ENCODE measurements around the gene UBR3.
"Not testable (repeated sequence)": the region's sequence is repeated elsewhere in the genome, so short reads cannot be mapped to it uniquely, and the experiment has no call there.

The UBR3 gene

DNA sequence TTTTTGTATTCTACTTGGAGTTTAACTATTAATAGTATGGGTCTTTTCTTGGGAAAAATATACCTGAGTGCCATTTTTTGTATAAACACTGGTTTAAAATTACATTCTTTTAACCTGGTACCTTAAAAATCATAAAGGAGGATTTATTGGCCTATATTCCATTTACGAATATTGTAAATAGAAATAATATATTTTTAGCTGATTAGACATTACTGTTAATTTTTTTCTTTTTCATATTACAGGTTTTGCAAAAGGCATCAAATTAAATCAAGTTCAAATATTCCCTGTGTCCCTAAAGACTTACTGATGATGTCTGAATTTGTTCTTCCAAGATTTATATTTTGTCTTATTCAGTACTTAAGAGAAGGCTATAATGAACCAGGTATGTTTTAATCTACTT lies 44.7 kb downstream of the UBR3 start:
- no peak for DNase-seq

DNA sequence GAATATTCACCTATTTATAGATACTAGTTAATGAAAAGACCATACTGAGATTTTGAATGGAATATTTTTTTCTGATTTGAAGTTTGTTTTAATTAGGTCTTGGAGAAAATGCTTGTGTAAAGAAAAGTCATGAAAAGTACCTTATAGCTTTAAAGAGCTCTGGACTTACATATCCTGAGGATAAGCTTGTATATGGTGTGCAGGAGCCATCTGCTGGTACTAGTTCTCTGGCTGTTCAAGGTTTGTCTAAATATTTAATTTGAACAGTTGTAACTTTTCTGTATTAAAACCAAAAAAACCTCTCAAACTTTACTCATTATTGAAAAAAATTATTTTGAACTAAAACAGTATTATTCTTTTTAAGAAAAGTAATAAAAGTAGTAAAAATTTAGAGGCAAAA lies 50.1 kb downstream of the UBR3 start:
- DNase-seq = no peak

DNA sequence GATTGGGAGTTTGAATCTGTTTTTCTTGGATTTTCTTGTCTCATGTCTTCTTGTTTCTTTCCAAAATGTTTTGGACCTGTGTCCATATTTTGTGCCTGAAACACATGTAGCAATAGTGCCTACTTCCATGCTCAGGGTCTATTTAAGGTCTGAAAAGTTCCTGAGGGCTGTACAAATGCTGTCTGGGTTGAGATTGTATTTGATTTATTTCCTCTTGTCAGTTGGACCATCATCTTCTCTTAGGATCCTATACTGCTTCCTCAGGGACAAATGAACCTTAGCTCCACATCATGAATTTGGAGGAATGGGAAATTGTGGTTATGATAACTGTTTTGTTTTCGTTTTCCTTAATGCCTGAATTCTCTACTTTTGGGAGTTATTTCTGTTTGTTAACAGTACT lies 59.9 kb downstream of the UBR3 start:
- no peak for DNase-seq

DNA sequence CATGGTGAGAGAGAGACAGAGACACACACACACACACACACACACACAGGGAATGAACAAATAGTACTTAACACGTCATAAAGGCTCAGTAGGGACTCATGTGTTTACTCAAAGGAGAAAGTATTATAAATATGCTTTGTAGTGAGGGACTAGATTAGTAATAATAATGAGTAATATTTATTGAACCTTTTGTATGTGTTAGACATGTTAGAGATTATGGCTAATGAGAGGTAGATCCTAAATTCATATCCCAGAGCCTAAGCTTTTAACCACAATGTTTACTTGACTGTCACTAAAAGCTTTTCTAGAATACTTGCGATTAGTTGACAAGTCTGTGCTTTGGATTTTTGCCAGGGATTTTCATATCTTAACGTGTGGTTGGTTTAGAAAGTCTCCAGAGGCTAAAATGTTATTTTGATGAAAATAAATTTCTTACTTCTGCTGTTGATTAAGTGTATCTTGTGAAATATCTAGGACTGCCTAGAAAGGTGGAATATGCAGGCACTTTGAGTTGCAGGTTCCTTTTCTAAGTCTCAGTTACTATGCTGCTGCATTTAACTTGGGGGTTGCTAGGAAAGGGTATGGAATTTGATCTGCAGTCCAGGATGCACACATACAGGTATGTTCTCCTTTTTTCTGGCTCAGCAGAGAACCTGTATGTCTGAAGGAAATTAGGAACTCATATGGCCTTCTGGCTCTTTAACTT lies 64.5 kb downstream of the UBR3 start:
- no peak for DNase-seq

DNA sequence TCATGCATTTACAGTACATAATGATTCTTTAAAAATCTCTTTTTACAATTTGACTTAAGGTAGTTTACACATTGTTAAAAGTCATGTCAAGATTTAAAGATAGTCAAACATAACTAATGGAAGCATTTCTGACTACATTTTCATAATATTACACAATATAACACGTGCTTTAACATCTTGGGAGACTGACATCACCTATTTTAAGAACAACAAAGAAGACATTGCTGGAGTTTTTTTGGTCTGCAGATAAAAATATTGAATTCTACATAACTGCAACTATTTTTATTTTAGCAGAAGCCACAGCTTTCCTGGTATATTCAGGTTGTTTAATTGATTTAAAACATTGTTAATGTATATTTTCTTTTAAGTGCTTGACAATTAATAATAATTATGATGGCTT lies 65.7 kb downstream of the UBR3 start:
- DNase-seq = no peak

DNA sequence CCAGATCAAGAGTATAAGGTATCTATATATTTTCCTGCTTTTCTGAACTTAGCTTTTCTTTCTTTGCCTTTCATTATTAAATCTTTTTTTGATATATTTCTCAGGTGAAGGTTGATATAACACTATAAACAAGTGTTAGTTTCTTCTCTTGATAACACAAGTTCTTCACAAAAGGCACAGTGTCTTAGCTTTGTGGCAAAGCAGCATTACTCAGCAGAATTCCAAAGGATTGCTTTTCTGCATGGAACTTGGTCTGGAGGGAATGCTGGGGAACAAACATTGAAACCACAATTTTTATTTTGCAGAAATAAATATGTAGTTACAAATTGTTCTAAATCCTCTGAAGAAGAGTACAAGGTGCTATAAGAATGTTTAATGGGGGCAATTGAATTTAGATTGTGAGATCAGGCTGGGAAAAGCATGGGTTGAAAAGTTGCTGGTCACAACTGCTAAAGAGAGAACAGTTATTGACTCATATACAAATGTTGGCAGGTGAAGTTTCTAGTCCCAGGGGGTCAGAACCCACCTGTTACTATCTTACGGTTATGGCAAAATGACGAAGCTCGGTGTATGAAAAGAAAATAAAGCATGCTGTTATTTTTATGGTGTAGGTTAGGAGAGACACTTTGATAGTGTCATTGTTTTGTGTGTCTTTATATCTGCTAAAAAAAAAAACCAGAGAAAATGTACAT lies 68.2 kb downstream of the UBR3 start:
- no peak for DNase-seq

DNA sequence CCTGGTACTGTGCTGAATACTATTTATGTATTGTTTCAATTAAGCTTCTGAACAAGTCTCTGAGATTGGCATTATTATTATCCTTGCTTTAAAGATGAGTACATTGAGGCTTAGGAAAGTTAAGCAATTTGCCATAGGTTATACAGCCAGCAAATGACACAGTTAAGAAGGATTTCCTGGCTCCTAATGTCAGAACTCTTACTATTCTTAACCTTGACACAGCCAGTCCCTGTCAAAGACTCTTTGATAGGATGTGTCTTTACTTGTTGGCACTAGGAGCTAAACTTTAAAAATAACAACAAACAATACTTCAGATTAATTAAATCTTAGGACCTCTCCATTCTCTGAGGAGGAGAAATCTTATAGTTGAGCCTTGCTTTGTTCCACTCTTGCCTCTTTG lies 70.6 kb downstream of the UBR3 start:
- no peak for DNase-seq

DNA sequence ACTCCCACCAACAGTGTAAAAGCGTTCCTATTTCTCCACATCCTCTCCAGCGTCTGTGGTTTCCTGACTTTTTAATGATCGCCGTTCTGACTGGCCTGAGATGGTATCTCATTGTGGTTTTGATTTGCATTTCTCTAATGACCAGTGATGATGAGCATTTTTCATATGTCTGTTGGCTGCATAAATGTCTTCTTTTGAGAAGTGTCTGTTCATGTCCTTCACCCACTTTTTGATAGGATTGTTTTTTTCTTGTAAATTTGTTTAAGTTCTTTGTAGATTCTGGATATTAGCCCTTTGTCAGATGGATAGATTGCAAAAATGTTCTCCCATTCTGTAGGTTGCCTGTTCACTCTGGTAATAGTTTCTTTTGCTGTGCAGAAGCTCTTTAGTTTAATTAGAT lies 72.8 kb downstream of the UBR3 start:
- not testable (repeated sequence) for DNase-seq

DNA sequence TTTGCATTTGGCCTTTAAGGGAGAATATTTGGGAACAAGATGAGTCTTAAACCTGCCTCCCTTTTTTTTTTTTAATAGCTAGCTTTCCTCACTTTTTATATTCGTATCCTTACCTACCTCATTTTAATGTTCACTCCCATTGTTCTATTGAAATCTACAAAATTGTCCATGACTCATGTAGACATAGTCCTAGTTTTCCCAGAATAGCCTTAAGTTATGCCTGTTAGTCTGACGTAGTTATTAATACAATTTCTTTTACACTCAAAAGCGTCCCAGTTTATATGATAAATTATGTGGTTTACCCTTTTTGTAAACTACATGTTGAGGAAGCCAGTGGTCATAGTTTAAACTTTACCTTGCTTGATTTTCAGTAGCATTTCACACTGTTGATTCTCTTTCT lies 73.4 kb downstream of the UBR3 start:
- DNase-seq = no peak

DNA sequence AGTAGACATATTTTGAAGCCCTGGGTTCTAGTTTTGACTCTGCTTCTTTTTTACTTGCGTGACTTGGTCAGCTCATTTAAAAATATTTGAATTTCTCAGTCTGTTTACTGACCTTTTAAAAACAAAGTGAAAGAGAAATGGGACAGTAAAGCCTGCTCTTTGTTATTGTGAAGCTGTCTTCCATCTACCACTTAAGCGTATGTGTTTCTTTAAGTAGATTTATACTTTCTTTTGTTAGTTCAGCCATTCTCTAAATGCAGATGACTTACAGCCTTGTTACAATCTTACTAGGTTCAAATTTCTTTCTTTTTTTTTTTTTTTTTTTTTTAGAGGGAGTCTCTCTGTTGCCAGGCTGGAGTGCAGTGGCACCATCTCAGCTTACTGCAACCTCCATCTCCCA lies 79.5 kb downstream of the UBR3 start:
- no peak for DNase-seq

DNA sequence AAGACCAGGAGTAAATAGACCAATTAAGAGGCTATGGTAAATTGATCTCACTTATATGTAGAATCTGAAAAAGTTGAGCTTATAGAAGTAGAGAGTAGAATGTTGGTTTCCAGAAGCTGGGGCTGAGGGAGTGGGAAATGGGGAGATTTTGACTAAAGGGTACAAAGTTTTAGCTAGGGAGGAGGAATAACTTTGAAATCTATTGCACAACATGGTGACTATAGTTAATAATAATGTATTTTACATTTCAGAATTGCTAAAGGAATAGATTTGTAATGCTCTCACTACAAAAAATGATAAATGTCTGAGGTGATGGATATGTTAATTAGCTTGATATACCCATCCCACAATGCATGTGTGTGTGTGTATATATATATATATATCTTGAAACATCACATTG lies 82.1 kb downstream of the UBR3 start:
- DNase-seq = no peak

DNA sequence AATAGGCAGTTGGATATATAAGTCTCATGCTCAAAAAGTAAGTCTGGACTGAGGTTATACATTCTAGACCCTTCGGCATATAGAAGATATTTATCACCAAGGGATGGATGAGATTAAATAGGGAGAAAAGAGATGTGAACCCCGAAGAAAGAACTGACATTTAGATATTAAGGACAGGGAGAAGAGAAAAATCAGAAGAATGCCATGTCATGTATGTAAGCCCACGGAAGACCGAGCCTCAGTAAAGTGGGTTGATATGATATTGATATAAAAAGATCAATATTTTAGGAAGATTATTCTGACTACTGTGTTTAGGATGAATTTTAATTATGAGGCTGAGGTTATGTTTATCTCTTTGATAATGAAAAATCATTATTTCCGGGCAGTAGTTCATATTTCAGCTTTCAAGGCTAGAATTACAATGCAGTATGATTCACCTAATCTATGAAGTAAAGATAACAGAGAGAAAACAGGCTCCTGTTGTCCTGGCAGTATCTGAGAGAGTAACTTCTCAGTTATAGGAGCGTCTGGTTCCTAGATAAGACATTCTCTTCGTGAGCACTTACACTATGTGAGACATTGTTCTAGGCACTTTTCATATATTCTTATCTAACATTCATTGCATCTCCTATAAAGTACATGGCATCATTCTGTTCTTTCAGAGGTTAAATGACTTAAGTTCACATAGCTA lies 83.0 kb downstream of the UBR3 start:
- no peak for DNase-seq

DNA sequence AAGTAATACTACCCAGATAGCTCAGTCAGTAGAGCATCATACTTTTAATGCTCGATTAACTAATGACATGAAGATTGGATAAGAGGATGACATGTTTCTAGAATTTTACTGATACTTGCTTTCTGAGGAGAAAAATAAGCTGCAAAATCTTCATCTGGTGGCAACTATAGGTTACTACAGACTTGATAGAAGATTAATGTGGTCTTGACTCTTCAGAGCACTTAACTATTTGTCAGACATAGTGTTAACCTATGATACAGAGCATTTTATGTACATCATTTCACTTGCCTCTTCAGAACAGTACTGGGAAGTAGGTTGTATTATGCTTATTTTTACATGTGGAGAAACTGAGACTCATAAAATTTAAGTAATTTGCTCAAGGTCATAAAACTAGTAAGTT lies 83.9 kb downstream of the UBR3 start:
- no peak for DNase-seq

DNA sequence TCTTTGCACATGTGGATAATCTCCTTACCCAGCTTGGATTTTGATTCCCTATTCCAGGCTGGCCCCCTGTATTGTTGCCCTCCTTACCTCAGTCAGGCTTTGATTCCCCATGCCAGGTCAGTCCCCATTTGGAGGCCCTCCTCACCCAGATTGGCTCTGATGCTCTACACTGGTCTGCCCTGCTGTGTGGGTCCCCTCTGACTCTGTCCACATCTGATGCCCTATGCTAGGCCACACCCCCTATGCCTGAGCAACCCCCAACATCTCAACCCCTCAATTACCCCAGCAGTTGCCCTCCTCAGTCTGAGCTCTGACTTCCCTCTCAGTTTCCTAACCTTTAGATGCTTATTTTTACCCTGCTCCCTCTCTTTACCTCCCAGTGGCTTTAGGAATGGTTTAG lies 89.4 kb downstream of the UBR3 start:
- DNase-seq = no peak

DNA sequence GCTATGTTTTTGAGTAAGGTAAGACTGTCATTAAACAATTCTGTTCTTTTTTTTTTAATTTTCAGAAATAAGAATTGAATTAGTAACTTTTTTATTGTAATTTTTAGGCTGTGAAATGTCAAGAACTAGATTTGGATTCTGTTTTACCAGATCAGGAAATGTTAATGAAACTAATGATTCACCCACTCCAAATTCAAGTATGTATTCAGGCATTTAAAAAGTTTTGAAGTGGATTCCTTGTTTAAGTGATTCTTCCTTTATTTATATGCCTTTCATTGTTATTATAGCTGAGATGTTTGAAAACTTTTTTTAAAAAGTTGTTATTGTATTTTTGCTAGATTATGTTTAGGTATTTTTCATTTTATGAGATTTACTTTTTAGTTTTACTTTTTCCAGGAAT lies 96.7 kb downstream of the UBR3 start:
- no peak for DNase-seq

DNA sequence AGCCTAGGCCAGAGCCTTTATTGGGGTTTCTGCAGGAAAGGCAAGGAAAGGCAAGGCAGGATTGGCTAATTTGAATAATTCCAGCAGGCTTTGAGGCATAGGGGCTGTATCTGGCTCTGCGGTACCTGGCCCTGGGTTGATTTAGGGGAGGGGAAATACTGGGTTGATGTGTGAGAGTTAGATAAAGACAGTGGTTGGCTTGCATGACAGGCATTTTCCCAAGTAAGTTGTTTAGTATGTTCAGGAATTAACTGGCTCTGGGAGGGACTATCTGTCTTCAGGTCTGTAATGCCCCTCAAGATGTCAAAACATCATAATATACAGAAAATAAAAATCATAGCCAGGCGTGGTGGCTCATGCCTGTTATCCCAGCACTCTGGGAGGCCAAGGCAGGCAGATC lies 98.7 kb downstream of the UBR3 start:
- DNase-seq = no peak

DNA sequence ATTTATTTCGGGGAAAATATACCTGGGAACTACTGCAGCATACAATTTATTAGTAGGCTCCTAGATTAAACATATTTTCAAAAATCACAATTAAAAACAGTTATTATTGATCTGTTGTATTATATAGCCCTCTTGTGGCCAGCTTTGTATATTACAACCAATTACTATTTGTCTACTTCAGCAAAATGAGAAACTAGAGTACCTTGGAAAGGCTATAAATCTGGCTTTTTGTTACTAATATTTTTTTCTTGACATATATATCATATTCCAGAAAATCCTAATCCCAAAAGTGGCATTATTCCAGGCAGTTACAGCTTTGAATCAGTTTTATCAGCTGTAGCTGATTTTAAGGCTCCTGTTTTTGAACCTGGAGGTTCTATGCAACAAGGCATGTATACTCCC lies 101.2 kb downstream of the UBR3 start:
- DNase-seq = no peak

DNA sequence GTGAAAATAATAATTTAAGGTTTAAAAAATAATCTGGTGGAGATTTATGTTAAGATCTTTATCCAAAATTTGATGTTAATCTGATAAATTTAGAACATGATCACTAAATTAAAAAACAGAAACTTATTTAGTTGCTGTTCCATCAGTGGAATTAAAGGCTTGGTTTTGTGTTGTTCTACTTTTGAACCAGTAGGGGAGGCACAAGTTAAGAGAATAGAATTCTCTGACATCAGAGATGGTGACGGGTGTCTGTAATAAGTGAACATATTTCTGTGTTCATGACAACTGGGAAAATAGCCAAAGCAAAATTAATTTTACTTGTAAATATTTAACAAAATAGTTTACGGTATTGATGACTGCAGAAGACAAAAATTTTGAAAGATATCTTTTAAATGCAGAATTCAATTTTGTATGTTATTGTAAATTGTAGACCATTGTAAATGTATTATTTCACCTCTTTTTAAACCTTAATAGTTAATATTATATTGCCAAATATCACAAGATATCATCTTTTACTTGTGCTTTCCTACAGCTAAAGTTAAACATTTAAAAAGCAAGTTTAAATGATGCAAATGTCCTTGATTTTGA lies 106.0 kb downstream of the UBR3 start:
- DNase-seq = no peak

DNA sequence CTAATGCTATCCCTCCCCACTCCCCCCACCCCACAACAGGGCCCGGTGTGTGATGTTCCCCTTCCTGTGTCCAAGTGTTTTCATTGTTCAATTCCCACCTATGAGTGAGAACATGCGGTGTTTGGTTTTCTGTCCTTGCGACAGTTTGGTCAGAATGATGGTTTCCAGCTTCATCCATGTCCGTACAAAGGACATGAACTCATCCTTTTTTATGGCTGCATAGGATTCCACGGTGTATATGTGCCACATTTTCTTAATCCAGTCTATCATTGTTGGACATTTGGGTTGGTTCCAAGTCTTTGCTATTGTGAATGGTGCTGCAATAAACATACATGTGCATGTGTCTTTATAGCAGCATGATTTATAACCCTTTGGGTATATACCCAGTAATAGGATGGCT lies 109.4 kb downstream of the UBR3 start:
- DNase-seq = not testable (repeated sequence)

DNA sequence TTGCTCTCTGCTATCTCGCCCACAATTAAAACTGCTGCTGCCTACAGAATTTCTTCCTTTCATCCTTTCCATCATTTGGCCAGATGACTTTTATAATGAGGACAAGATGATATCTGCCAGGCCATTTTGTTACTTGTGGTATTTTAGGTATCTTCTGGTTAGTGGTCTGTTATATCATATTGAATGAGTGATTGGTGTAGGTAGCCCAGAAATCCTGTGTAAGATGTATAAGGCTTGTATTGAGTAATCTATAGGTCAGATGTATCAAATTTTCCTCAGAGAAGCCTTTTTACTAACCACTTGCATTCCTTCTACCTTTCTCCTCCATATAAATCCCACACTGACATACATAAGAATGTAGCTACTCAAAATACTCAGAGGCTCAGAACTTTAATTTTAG lies 118.3 kb downstream of the UBR3 start:
- no peak for DNase-seq

DNA sequence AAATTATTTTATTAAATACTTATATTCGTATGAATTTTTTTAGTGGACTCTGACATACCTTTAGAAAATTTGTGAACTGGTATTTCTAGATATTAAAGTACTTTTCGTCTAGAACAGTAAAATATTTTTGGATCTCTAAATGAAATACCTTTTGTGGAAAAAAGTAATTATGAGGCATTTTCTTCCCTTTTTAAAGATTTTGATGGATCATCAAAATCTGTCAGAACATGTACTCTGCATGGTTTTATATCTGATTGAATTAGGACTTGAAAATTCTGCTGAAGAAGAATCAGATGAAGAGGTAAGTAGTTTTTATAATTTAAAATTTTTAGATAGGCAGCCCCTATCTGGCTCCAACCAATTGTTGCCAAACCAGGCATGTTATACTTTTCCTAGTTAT lies 118.8 kb downstream of the UBR3 start:
- DNase-seq = no peak

DNA sequence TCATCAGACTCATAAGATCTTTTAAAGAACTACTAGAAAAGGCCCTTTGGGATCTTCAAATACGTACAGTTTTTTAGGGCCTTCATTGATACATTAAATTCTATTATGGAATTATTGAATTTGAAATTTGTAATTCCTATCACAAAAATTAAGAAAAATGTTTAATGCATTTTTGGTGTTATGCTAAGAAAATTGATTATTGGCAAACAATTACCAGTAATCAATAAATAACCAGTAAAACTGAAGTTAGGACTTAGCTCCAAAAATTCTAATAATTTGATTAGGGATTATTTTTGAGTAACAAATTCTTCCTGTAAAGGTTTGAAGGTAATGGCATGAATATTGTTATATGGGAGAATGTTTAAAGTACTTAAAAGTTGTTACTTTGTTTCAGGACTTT lies 119.3 kb downstream of the UBR3 start:
- no peak for DNase-seq

DNA sequence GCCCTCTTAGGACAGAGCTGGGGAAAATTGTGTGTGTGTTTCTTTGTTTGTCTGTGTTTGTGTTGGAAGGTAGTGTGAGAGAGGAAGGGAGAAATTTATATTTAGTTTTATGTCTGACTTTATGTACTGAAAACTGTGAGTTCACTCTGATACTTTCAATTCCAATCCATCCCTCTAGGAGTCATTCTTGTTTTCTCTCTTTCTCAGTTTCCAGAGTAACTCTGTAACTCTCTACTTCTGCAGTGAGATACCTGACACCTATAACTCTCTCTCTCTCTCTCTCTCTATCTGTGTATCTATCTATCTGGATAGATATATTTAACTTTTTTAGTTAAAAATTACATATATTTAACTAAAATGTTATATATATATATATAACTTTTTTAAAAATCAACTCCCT lies 128.7 kb downstream of the UBR3 start:
- no peak for DNase-seq

DNA sequence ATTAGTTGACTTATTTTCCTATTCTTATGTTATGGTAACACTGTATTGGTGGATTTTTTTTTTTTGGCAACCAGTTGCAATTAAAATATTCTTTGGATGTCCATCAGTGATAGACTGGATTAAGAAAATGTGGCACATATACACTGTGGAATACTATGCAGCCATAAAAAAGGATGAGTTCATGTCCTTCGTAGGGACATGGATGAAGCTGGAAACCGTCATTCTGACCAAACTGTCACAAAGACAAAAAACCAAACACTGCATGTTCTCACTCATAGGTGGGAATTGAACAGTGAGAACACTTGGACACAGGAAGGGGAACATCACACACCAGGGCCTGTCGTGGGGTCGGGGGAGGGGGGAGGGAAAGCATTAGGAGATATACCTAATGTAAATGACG lies 130.0 kb downstream of the UBR3 start:
- DNase-seq = not testable (repeated sequence)

All from cerebellar nuclear complex (tissue), 1 donor.